Gastrocnemius medialis (tissue), 4 donors: ENCODE data around the gene SSBP2. TPM values are rescaled to one million over a fixed set of nuclear protein-coding genes. Genes with fewer than 3 reads are reported as not detected.

Source experiments
- ATAC-seq, 2 donors: fragments of 150-250 bp; one replicate each; pipeline ENCODE4 v1.9.1; 2016
- DNase-seq, 2 donors: peaks; one replicate each; pipeline ENCODE4 v3.0.0-alpha.2; 2019
- H3K27ac ChIP-seq, 4 donors: fragments of 200-600 bp; sonication (generic); 1 replicate in 1 of 4; 2 replicates in 3 of 4; pipeline ENCODE4 v1.5.1; 2016 to 2018; ENCODE audit warnings: mild to moderate bottlenecking in 2 of 4, moderate library complexity in 1 of 4
- H3K27me3 ChIP-seq, 3 donors: fragments of 200-600 bp; sonication (generic) in 2 of 3; 1 replicate in 1 of 3; 2 replicates in 2 of 3; pipeline versions ENCODE4 v1.5.1 to v1.6.0; 2016 to 2019; ENCODE audit warnings: mild to moderate bottlenecking in 1 of 3, moderate library complexity in 1 of 3
- H3K36me3 ChIP-seq, 2 donors: fragments of 200-600 bp; sonication (generic) in 1 of 2; one replicate each; pipeline ENCODE4 v1.5.1; 2017 to 2018
- H3K4me1 ChIP-seq, 2 donors: fragments of 200-600 bp; sonication (generic) in 1 of 2; one replicate each; pipeline ENCODE4 v1.5.1; 2016 to 2017; ENCODE audit warnings: mild to moderate bottlenecking in 2 of 2
- H3K4me3 ChIP-seq, 4 donors: fragments of 200-600 bp; sonication (generic) in 3 of 4; 1 replicate in 1 of 4; 2 replicates in 3 of 4; pipeline ENCODE4 v1.5.1; 2016 to 2019; ENCODE audit warnings: mild to moderate bottlenecking in 2 of 4
- H3K9me3 ChIP-seq, 3 donors: fragments of 200-600 bp; sonication (generic) in 2 of 3; 1 replicate in 1 of 3; 2 replicates in 2 of 3; pipeline ENCODE4 v1.5.1; 2016 to 2019
- POLR2A ChIP-seq, 2 donors: fragments of 450-650 bp; IDR thresholded peaks; one replicate each; pipeline ENCODE4 v1.6.1; 2017; ENCODE audit warnings: antibody characterized with exemption in 2 of 2, mild to moderate bottlenecking in 2 of 2, moderate library complexity in 2 of 2
- in situ Hi-C, 4 donors: fragments of 200-750 bp; cut with MboI; loops; one replicate each; pipeline versions ENCODE4 v1.15.0 to v1.8.0; 2017; ENCODE audit warnings: low sequenced_read_pairs in 4 of 4
- intact Hi-C: fragments of 100-400 bp; cut with DNase I; formaldehyde crosslinking; loops from one replicate; pipeline ENCODE4 v1.15.1; 2023; ENCODE audit warnings: low total_unique reads
- total RNA-seq, 4 donors: library from RNA; depleted of rRNA; stranded (reverse); fragments of >200 nt; gene quantifications; one replicate each; pipeline versions ENCODE4 v1.1.0 to v1.2.3, GENCODE V29; 2016
- TF ChIP-seq, protein P1 (sequence below), 5 experiments: fragments of 450-650 bp in 3 of 5; fragments of 200-600 bp in 2 of 5; sonication (generic) in 2 of 5; IDR thresholded peaks in 4 of 5; conservative IDR thresholded peaks in 1 of 5; 1 replicate in 4 of 5; 2 replicates in 1 of 5; pipeline ENCODE4 v1.5.1; 2016 to 2019; ENCODE audit warnings: antibody characterized with exemption in 5 of 5, mild to moderate bottlenecking in 3 of 5, moderate library complexity in 3 of 5

The SSBP2 gene
- total RNA-seq, 4 donors from 2014 or later, result 30.4 to 66.5 (median 40.5) TPM

DNA sequence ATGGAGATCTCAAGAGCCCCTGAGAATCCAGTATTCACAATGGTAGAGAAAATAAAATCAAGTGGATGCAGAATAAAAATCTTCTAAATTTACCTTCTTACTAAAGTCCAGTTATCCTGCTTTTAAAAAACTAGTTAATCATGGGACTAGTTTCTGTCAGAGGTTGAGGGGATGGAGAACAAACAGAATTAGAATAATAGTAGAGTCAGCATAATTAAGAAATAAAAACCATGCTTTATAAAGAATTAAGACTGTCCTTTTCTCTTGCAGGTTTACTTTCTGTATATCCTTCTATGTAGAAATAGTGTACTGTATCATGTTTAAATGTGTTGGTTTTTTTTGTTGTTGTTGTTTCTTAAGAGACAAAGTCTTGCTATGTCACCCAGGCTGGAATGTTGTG, 380.0 kb downstream of the SSBP2 start:
- in situ Hi-C loops, result no loop called here
- no peak for ATAC-seq
- Histone ChIP-seq H3K4me1 (no peaks in the 10 kb centered on the region), H3K27me3 (no peaks in the 10 kb centered on the region), H3K4me3 (no peak overlapping the region), H3K27ac (no peak overlapping the region), H3K36me3 (no peaks in the 10 kb centered on the region), H3K9me3 (no peaks in the 10 kb centered on the region)
- intact Hi-C loops, result no loop called here
- DNase-seq, result no peak
- TF ChIP-seq, protein P1, sequence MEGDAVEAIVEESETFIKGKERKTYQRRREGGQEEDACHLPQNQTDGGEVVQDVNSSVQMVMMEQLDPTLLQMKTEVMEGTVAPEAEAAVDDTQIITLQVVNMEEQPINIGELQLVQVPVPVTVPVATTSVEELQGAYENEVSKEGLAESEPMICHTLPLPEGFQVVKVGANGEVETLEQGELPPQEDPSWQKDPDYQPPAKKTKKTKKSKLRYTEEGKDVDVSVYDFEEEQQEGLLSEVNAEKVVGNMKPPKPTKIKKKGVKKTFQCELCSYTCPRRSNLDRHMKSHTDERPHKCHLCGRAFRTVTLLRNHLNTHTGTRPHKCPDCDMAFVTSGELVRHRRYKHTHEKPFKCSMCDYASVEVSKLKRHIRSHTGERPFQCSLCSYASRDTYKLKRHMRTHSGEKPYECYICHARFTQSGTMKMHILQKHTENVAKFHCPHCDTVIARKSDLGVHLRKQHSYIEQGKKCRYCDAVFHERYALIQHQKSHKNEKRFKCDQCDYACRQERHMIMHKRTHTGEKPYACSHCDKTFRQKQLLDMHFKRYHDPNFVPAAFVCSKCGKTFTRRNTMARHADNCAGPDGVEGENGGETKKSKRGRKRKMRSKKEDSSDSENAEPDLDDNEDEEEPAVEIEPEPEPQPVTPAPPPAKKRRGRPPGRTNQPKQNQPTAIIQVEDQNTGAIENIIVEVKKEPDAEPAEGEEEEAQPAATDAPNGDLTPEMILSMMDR (IDR thresholded peaks at IDR 0.05 in 4 of 5, conservative IDR thresholded peaks at IDR 0.05 in 1 of 5), result no peak
- TF ChIP-seq POLR2A (IDR thresholded peaks at IDR 0.05), result no peak

DNA sequence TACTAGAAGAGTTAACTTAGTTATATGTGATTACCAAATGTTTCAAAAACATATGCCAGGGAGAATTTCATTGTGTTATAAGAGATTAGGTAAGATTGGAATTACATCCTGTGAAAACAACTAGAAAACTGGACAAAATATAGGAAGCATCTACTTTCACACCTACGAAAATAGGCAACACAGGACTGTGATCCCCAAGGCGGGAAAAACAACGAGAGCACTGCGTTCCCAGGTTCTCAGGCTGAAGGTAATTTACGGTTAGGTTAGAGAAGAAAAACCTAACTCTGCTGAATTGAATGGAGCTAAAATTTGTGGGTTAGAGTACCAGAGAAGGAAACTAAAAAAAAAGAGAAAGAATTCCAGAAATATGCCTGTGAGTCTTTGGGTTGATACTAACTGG, 385.4 kb downstream of the SSBP2 start:
- H3K9me3 ChIP-seq, result no peaks in the 10 kb centered on the region
- in situ Hi-C loops (no loop called here), intact Hi-C loops (no loop called here)
- no peak overlapping the region for H3K4me3 ChIP-seq
- H3K27ac ChIP-seq, result no peak overlapping the region
- H3K36me3 ChIP-seq, result no peaks in the 10 kb centered on the region
- DNase-seq, result no peak
- H3K27me3 ChIP-seq, result no peaks in the 10 kb centered on the region
- no peaks in the 10 kb centered on the region for H3K4me1 ChIP-seq
- ATAC-seq, result no peak
- TF ChIP-seq, protein P1 (IDR thresholded peaks at IDR 0.05 in 4 of 5, conservative IDR thresholded peaks at IDR 0.05 in 1 of 5), result no peak
- TF ChIP-seq POLR2A (IDR thresholded peaks at IDR 0.05), result no peak

DNA sequence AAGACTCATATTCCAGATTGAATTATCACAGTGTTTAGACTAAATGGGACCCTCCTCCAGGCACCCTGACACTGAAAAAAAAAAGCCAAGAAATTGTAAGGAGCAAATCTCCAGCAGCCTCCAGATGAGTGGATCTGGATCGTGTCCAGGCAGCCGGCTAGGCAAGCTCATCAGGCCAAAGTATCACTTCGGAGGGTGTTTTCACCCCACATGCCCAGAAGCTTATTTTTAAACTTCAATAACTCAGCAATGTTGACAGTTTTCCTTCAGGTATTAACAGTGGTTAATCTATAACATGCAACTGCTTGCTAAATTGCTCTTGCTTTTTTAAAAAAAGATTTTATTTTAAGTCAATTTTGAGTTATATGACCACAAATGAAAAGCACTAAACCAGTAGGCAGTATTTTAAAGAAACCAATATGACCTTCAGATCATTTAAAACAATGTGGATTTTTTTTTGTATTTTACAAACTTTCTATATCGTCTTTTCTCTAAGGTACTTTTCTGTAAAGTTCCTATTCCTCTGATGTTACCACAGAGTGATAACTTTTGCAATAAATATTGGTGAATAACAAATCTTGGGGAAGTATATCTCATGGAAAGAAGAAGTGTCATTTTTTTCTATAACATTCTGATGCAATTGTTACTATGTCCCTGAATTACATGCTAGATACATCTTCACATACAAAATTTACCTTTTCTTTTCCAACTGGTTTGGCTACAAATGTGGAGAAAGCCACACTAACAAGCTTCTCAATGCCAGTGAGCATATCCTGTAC, 387.6 kb downstream of the SSBP2 start:
- Histone ChIP-seq H3K27me3 (no peaks in the 10 kb centered on the region), H3K36me3 (no peaks in the 10 kb centered on the region), H3K4me1 (no peaks in the 10 kb centered on the region), H3K4me3 (no peak overlapping the region), H3K27ac (no peak overlapping the region), H3K9me3 (no peaks in the 10 kb centered on the region)
- ATAC-seq, result no peak
- in situ Hi-C loops (no loop called here), intact Hi-C loops (no loop called here)
- no peak for TF ChIP-seq POLR2A (IDR thresholded peaks at IDR 0.05)
- TF ChIP-seq, protein P1 (IDR thresholded peaks at IDR 0.05 in 4 of 5, conservative IDR thresholded peaks at IDR 0.05 in 1 of 5), result no peak
- DNase-seq, result no peak

Other genes with a start within 250 kb of the SSBP2 start
- gene ATG10, start 220.9 kb upstream of the SSBP2 start, total RNA-seq, result 1 to 10 TPM; 2.9 to 8.5 (median 6.0) TPM